HG02798 (cell line): ENCODE data around the gene DCBLD2.
A peak's percentile ranks its signal among the peaks of the same experiment; 100 is the strongest.
"Not testable (repeated sequence)": the region's sequence is repeated elsewhere in the genome, so short reads cannot be mapped to it uniquely, and the experiment has no call there.

Source experiments
- ATAC-seq: cut with Tn5 transposase; IDR thresholded peaks from one replicate; pipeline ENCODE4 v1.9.1; 2021; ENCODE audit warnings: mild to moderate bottlenecking; ENCODE audit not compliant: unreplicated experiment, poor library complexity

DCBLD2 gene

GRCh38 chr3:98839846-98840245 is 61.6 kb downstream of the DCBLD2 start:
- no peak for ATAC-seq

DNA sequence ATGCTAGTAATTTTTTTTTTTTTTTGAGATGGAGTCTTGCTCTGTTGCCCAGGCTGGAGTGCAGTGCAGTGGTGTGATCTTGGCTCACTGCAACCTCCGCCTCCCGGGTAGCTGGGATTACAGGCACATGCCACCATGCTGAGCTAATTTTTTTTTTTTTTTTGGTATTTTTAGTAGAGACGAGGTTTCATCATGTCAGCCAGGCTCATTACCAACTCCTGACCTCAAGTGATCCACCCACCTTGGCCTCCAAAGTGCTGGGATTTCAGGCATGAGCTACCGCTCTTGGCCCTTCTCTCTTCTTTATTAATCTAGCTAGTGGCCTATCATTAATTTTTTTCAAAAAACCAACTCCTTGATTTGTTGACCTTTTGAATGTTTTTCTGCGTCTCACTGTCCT is 70.4 kb downstream of the DCBLD2 start:
- ATAC-seq = not testable (repeated sequence)

- no peak for ATAC-seq
These were observed 72.2 kb downstream of the DCBLD2 start for GRCh38 chr3:98829246-98829832.

DNA sequence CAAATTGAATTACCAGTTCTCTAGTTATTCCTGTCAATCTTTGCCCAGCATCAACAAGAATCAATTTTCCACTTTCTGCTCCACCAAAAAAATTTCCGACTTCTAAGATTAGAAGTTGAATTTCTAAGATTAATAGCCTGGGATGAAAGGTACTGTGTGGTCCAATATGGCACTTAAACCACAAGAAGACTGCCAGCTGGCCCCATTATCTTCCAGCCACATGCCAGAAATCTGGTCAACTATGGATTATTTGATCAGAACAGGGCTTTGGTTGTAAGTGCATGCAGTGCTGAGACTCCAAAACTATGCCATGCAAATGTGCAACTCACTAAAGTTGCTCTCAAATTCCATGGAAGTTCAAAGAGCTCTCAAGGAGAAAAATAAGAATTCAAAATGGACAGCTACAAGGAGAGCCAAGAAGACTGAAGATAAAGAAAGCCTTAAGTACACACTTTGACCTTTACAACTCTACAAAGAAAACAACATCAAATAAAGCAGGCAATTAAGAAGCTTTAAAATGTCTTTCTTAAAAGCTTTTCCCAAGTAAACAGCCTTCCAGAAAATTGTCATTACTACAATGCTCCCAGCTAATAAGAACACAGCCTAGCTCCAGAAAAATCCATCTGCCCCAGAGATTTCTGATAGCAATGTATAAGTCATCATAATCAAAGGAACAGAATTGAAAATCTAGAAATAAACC is 74.1 kb downstream of the DCBLD2 start:
- no peak for ATAC-seq

DNA sequence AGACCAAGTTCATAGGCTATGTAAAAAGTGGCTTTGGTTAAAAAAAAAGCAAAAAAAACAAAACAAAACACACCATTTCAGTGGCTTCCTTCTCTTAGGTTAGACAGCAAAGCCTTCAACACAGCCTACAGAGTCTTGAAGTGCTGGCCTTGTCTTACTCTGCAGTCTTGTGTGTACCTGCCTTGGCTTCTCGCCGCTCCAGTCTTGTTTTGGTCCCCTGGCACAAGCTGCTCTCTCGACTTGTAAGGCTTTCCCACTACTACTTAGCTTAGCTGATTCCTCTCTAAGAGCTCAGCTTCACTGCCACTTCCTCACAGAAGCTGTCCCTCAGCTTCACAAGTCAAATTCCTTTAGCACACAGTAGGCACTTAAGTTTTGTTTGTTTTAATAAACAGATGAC is 75.4 kb downstream of the DCBLD2 start:
- ATAC-seq = no peak

DNA sequence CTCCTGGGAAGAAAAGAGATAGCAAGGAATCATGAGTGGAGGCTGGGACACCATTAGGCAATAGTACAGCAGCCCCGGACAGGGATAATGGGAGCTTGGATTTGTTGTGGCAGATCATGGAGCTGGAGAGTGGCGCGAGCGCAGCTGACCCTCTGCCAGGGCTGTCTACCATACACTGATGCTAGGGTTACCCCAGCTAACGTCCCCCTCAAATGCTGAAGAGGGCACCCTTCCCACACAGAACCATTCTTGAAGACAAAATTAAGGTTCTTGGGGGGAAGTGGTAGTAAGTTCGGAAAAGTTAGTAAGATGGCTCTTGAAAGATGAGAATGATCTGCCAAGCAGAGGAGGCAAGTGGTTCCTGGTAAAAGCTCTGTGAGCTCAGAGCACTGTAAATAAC is 77.2 kb downstream of the DCBLD2 start:
- no peak for ATAC-seq

- ATAC-seq = no peak
These were observed 77.7 kb downstream of the DCBLD2 start for GRCh38 chr3:98823791-98824190.

- no peak for ATAC-seq
These were observed 80.4 kb downstream of the DCBLD2 start for GRCh38 chr3:98821063-98821462.

DNA sequence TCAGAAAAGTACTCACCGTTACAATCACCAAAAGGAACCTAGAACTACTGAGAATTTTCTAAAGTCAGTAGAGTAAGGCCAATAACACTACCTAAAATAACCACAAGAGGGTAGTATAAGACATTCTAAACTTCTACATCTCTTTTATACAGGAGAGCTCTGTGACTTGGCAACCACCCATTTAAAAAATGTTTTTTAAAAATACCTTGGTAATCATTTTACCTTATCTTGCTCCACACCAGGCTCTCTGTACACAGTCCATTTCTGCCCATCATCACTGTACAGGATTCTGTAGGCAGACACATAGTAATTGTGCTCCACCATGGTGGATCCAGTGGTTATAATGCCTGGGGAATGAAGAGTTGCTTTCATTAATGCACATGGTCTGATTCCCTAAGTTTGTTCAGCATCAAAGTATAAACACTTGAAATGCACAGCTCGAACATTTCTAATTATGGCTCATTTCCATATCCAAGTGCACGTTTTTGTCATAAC is 83.9 kb downstream of the DCBLD2 start:
- peak; percentile 88 for ATAC-seq

- no peak for ATAC-seq
These were observed 86.6 kb downstream of the DCBLD2 start for GRCh38 chr3:98814817-98815420.

DNA sequence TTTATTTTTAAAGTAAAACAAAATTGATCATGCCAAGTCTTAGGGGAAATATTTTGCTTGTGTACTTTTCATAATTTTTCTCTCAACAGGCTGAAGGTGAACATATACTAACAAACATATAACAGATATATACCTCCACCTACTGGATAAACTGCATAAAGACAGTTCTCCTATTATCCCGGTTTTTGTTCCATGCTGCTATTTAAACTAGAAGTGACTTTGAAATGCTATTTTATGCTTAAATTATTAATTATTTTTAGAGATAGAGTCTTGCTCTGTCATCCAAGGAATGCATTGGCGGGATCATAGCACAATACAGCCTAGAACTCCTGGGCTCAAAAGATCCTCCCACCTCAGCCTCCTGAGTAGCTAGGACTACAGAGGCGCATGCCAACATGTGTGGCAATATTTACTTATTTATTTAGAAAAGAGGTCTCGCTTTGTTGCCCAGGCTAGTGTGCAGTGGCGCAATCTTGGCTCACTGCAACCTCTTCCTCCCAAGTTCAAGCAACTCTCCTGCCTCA is 88.6 kb downstream of the DCBLD2 start:
- peak; percentile 47 for ATAC-seq

DNA sequence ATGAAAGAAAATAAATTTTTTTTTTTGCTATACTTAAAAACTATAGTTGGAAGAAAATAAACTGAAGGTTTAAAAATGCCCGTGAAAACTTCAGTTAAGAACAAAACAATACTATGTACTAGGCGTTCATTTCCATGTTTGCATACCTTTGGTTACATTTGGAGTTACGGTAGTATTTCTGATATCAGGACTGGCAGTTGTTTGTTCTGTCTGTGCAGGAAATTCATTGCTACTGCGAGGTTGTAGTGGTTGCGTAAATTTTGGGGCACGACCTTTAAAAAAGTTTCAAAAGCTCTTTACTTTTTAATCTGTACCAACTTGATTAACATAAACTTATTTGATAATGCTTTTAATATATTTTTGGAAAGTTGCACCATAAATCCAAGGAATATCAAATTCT is 90.4 kb downstream of the DCBLD2 start:
- ATAC-seq = no peak

GRCh38 chr3:98809557-98809956 is 91.9 kb downstream of the DCBLD2 start:
- no peak for ATAC-seq

DNA sequence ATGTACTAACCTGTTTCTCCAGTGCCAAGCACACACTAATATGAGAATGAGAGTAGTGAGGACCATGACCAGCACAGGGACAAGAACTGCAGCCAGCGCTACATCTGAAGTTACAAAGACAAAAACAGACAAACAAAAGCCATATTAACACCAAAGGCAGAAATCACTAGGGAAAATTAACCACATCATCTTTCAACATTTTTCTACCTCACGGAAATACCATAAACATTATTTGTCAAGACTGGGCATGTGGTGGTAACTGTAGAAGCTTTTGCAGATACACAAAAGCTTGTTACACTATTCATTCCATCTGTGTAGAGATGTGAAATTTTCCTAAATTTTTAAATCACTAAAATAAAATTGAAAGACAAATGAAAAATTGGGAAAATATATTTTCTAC is 93.4 kb downstream of the DCBLD2 start:
- ATAC-seq = no peak

DNA sequence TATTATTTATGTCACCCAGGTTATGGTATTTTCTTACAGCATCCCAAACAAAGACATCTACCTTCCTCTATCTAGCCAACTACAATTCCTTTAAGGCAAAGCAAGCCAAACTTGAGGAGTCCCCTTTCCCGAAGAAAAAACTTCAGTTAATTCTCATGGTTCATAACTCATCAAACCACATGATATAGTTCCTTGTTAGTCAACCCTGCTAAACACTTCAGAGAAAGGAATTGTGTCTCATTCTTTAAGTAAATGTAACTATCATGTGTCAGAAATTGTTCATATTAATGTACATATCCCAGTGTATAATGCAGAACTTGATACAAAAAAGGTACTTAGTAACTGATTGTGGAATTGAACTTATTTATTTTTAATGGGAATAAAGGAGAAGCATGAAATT is 93.9 kb downstream of the DCBLD2 start:
- ATAC-seq = no peak

GRCh38 chr3:98807011-98807410 is 94.5 kb downstream of the DCBLD2 start:
- no peak for ATAC-seq

DNA sequence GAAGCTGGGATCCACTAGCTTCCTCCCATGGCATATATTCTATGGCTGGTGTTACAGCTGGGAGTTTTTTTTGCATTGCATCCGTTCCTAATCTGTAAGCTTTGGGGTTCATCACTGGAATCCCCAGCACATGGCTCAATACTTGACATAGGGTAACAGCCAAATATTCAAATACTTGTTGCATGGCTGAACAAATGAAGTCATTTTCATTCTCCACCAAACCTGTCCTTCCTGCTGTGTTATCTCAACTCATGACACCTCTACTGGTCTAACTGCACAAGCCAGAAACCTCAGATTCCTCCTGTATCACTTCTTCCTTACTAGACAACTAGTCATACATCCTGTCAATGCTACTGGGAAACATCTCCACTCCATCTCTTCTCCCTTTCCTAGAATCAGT is 95.0 kb downstream of the DCBLD2 start:
- no peak for ATAC-seq

- no peak for ATAC-seq
These were observed 95.9 kb downstream of the DCBLD2 start for GRCh38 chr3:98805571-98805970.

- ATAC-seq = no peak
These were observed 100.3 kb downstream of the DCBLD2 start for GRCh38 chr3:98801043-98801747.

- ATAC-seq = no peak
These were observed 101.1 kb downstream of the DCBLD2 start for GRCh38 chr3:98800401-98800800.

GRCh38 chr3:98799479-98799878 is 102.0 kb downstream of the DCBLD2 start:
- ATAC-seq = no peak
